HG03097 (cell line): ENCODE measurements around the gene NAGA.

Experiments
- ATAC-seq: cut with Tn5 transposase; IDR thresholded peaks from one replicate; pipeline ENCODE4 v1.9.1; 2021; ENCODE audit not compliant: unreplicated experiment, low FRiP score

The NAGA gene

DNA sequence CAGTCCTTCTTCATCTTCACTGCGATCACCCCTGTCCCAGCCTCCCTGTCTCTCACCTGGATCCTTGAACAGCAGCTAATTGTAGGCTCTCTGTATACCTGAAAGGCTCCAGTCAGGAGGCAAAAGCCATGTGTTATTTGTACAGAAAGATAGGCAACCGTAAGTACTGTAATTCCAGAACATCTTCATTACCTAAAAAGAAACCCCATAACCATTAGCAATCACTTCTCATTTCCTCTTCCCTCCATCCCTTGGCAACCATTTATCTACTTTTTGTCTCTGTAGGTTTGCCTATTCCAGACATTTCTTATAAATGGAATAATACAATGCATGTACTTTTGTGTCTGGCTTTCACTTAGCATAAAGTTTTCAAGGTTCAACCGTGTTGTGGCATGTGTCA, 17.8 kb downstream of the NAGA start:
- no peak for ATAC-seq

DNA sequence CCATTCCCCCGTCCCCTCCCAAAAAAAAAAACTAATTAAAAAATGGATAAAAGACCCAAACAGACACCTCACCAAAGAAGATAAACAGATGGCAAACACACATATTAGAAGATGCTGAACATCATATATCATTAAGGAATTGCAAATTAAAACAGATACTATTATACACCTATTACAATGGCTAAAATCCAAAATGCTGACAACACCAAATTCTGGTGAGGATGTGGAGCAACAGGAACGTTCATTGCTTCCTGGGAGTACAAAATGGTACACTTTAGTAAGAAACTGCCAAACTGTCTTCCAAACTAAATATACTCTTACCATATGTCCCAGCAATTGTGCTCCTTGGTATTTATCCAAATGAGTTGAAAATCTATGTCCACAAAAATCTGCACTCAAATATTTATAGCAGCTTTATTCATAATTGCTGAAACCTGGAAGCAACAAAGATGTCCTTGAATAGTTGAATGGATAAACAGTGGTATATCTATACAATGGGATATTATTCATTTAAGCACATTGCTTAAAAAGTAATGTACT, 19.9 kb downstream of the NAGA start:
- ATAC-seq: no peak

- ATAC-seq: no peak
Measured at GRCh38 chr22:42041784-42042183, 28.8 kb downstream of the NAGA start.

DNA sequence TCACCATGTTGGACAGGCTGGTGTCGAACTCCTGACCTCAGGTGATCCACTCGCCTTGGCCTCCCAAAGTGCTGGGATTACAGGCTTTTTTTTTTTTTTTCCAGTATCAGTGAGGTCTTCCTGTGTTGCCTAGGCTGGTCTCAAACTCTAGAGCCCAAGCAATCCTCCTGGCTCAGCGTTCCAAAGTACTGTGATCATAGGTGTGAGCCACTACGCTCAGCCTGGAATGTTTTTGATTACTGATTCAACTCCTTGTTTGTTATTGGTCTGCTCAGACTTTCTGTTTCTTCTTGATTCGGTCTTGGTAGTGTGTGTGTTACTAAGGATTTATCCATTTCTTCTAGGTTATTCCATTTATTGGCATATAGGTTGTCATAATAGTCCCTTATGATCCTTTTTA, 31.3 kb downstream of the NAGA start:
- no peak for ATAC-seq

GRCh38 chr22:42035256-42035655, 35.4 kb downstream of the NAGA start:
- no peak for ATAC-seq

GRCh38 chr22:42033263-42034181, 37.1 kb downstream of the NAGA start:
- ATAC-seq: no peak

- no peak for ATAC-seq
Measured at GRCh38 chr22:42026705-42027104, 43.9 kb downstream of the NAGA start.

DNA sequence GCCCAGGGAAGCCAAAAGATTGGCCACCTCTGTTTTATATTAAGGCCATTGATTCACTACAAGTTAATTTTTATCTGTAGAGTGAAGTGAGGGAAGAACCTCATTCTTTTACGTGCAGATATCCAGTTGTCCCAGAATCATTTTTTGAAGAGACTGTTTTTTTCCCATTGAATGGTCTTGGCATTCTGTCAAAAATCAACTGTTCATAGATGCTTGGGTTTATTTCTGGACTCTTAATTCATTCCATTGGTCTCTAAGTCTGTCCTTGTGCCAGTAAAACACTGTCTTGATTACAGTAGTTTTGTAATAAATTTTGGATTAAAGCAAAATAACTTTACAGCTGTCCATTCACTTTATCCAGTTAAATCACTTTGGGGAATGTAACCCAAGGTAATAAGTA, 45.2 kb downstream of the NAGA start:
- ATAC-seq: no peak

DNA sequence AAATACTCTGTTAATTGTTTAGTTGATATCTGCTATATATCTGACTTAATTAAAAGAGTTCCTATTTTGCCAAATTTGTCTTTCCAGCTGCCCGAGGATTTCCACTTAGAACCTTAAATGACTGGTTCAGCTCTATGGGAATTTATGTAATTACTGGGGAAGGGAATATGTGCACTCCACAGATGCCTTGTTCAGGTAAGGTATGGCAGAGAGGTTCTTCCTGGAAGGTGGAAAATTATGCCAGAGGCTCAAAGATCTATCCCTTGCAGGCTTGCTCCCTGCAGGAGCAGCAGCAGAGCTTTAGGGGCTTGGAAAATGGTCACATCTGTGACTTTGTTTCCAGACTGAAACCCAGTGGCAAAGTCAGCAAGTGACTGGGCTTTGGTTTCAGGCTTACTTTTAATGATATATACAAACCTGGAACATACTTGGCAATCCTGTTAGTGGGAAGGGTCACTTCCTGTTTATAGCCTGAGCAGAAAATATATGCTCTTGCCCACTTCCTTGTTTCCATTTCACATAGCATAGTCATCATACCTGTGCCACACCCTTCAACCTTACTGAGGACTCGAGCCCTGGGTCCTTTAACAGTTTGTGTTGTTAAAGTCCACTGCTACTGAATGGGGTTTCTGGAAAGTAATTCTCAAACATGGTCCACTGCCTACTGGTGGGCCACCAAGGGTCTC, 48.3 kb downstream of the NAGA start:
- no peak for ATAC-seq

DNA sequence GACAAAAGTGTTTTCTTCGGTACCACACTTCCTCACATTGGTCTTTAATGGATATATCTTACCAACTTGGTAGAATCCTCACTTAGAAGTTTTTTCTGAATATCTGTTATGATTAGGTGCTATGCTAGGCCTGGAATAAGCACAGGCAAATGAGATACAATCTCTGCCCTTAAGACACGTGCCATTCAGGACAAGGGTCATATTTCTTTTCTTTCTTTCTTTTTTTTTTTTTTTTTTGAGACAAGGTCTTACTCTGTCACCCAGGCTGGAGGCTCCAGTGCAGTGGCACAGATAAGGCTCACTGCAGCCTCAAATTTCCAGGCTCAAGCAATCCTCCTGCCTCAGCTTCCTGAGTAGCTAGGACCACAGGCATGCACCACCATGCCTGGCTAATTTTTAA, 49.0 kb downstream of the NAGA start:
- no peak for ATAC-seq

DNA sequence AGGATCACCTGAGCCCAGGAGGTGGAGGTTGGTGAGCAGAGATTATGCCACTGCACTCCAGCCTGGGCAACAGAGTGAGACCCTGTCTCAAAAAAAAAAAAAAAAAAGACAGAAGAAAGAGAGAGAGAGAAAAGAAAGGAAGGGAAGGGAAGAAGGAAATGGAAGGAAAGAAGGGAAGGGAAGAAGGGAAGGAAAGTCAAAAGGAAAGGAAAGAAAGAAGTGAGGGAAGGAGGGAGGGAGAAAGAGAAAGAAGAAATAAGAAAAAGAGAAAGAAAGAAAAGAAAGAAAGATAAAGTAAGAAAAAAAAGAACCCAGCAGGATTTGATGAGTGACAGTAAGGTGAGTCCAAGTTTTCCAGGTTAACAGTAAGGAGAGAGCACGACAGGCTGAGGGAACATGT, 52.4 kb downstream of the NAGA start:
- ATAC-seq: no peak

DNA sequence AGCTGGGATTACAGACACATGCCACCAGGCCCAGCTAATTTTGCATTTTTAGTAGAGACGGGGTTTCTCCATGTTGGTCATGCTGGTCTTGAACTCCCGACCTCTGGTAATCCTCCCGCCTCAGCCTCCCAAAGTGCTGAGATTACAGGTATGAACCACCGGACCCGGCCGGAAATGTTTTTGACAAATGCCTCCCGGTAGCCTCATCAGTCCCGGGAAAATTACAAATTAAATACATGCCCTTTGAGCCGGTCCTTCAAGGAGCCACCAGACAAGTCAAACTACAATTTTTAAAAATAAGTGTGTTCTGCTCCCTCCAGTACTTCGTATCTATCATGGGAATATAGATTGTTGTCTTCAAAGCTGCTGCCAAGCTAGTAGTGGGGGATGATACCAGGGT, 54.5 kb downstream of the NAGA start:
- no peak for ATAC-seq

DNA sequence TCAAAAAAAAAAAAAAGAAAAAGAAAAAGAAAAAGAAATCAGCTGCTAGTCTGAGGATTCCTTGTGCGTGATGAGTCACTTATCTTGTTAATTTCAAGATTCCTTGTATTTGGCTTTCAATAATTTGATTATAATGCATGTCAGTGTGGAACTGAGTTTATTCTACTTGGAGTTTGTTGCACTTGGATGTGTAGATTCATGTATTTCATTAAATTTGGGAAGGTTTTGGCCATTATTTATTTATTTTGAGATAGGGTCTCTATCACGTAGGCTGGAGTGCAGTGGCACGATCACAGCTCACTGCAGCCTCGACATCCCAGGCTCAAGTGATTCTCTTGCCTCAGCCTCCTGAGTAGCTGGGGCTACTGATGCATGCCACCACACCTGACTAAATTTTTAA, 57.2 kb downstream of the NAGA start:
- ATAC-seq: no peak

- ATAC-seq: no peak
Measured at GRCh38 chr22:42010778-42011177, 59.8 kb downstream of the NAGA start.
